GM12878 (cell line): ENCODE measurements around the gene IQCH. TPM values are rescaled to one million over a fixed set of nuclear protein-coding genes. Genes with fewer than 3 reads are reported as not detected.

Experiments used
- ASH2L ChIP-seq: fragments of 300-600, 200-600 bp; sonication (generic); IDR thresholded peaks from 2 replicates; pipeline ENCODE4 v1.6.1; 2017; ENCODE audit warnings: low read depth, mild to moderate bottlenecking, borderline replicate concordance
- BMI1 ChIP-seq: fragments of 450-650 bp; IDR thresholded peaks from 2 replicates; pipeline ENCODE4 v1.6.1; 2016; ENCODE audit warnings: mild to moderate bottlenecking, moderate library complexity, borderline replicate concordance
- EED ChIP-seq: sonication (generic); IDR thresholded peaks from 2 replicates; pipeline ENCODE4 v1.6.1; 2016; ENCODE audit warnings: antibody characterized with exemption, low read depth
- FOXK2 ChIP-seq: fragments of 450-650 bp; IDR thresholded peaks from 2 replicates; pipeline ENCODE4 v1.6.1; 2017; ENCODE audit warnings: mild to moderate bottlenecking, moderate library complexity
- FOXM1 ChIP-seq: IDR thresholded peaks from 2 replicates; pipeline ENCODE4 v1.6.1; 2012; ENCODE audit warnings: low read depth, mild to moderate bottlenecking, inconsistent platforms, low read length, moderate library complexity
- HDAC2 ChIP-seq: fragments of 200-600 bp; sonication (generic); IDR thresholded peaks from 2 replicates; pipeline ENCODE4 v1.6.1; 2017
- IRF3 ChIP-seq: fragments of 450-650 bp; IDR thresholded peaks from 2 replicates; pipeline ENCODE4 v1.6.1; 2014; ENCODE audit warnings: mild to moderate bottlenecking
- KDM1A ChIP-seq: fragments of 200-600 bp; sonication (generic); IDR thresholded peaks from 2 replicates; pipeline ENCODE4 v1.6.1; 2016; ENCODE audit warnings: borderline replicate concordance
- MXI1 ChIP-seq: fragments of 150-350 bp; IDR thresholded peaks from 2 replicates; pipeline ENCODE4 v1.6.1; 2011; ENCODE audit warnings: low read depth, mild to moderate bottlenecking, inconsistent platforms, low read length, improper control_type of control experiment
- NFXL1 ChIP-seq: fragments of 450-650 bp; IDR thresholded peaks from 2 replicates; pipeline ENCODE4 v1.6.1; 2017; ENCODE audit warnings: antibody characterized with exemption, mild to moderate bottlenecking, borderline replicate concordance
- NR2C1 ChIP-seq: fragments of 450-650 bp; IDR thresholded peaks from 2 replicates; pipeline ENCODE4 v1.6.1; 2017; ENCODE audit warnings: antibody characterized with exemption, mild to moderate bottlenecking, moderate library complexity
- PRDM15 ChIP-seq: fragments of 450-650 bp; formaldehyde crosslinking; IDR thresholded peaks from 2 replicates; pipeline ENCODE4 v1.4.0; 2020; ENCODE audit warnings: mild to moderate bottlenecking, moderate library complexity
- RAD51 ChIP-seq: fragments of 450-650 bp; IDR thresholded peaks from 2 replicates; pipeline ENCODE4 v1.6.1; 2016; ENCODE audit warnings: moderate library complexity, mild to moderate bottlenecking, inconsistent platforms
- SMAD5 ChIP-seq: IDR thresholded peaks from 2 replicates; pipeline ENCODE4 v1.6.1; 2016; ENCODE audit warnings: antibody characterized with exemption, low read depth
- SREBF1 ChIP-seq: IDR thresholded peaks from 2 replicates; pipeline ENCODE4 v1.6.1; 2012; ENCODE audit warnings: mild to moderate bottlenecking, low read length
- SREBF2 ChIP-seq: IDR thresholded peaks from 2 replicates; pipeline ENCODE4 v1.6.1; 2012; ENCODE audit warnings: mild to moderate bottlenecking, low read length
- STAT1 ChIP-seq: fragments of 450-650 bp; conservative IDR thresholded peaks from 2 replicates; pipeline ENCODE4 v1.6.1; 2014; ENCODE audit warnings: antibody characterized with exemption, mild to moderate bottlenecking
- polyA plus RNA-seq, 11 experiments: library from polyadenylated mRNA; depleted of rRNA in 4 of 11; unstranded in 6 of 11; stranded (reverse) in 5 of 11; fragments of >200 nt; fragmentation: Nextera tagmentation in 4 of 11; fragmentation: Illumina TruSeq in 1 of 11; extraction: Ambion mirVana in 4 of 11; extraction: Trizol in 1 of 11; gene quantifications; 1 replicate in 1 of 11; 2 replicates in 10 of 11; pipeline versions ENCODE4 v1.2.1 to v1.2.3, GENCODE V29; 2011 to 2016; ENCODE audit warnings: inconsistent platforms in 2 of 11, missing spikeins in 2 of 11, low read depth in 1 of 11
- total RNA-seq, 4 experiments: library from RNA; depleted of rRNA in 3 of 4; stranded (reverse); fragments of >200 nt in 3 of 4; fragmentation: Illumina TruSeq in 1 of 4; extraction: Trizol in 1 of 4; gene quantifications; 2 replicates each; pipeline versions ENCODE4 v1.2.1 to v1.2.3, GENCODE V29; 2013 to 2021
- TF ChIP-seq, protein P1 (sequence below): fragments of 450-650 bp; IDR thresholded peaks from 2 replicates; pipeline ENCODE4 v1.6.1; 2018; ENCODE audit warnings: borderline replicate concordance, mild to moderate bottlenecking; ENCODE audit not compliant: partially characterized antibody
- TF ChIP-seq, protein P2 (sequence below): fragments of 450-650 bp; IDR thresholded peaks from 2 replicates; pipeline ENCODE4 v1.6.1; 2017; ENCODE audit warnings: mild to moderate bottlenecking, moderate library complexity

IQCH gene
- total and polyA plus RNA-seq, 10 of the 15 experiments (the other 5 are each of a cell fraction or from before 2014, with no cell fraction given): 0.29 to 1.3 (median 0.99) TPM

- TF ChIP-seq, protein P1, sequence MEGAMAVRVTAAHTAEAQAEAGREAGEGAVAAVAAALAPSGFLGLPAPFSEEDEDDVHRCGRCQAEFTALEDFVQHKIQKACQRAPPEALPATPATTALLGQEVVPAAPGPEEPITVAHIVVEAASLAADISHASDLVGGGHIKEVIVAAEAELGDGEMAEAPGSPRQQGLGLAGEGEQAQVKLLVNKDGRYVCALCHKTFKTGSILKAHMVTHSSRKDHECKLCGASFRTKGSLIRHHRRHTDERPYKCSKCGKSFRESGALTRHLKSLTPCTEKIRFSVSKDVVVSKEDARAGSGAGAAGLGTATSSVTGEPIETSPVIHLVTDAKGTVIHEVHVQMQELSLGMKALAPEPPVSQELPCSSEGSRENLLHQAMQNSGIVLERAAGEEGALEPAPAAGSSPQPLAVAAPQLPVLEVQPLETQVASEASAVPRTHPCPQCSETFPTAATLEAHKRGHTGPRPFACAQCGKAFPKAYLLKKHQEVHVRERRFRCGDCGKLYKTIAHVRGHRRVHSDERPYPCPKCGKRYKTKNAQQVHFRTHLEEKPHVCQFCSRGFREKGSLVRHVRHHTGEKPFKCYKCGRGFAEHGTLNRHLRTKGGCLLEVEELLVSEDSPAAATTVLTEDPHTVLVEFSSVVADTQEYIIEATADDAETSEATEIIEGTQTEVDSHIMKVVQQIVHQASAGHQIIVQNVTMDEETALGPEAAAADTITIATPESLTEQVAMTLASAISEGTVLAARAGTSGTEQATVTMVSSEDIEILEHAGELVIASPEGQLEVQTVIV: no peak
- no peak for TF ChIP-seq KDM1A
- TF ChIP-seq HDAC2: no peak
- TF ChIP-seq FOXM1: no peak
- peak; percentile 71 for TF ChIP-seq RAD51
- peak; percentile 83 for TF ChIP-seq NR2C1
- TF ChIP-seq STAT1: no peak
- TF ChIP-seq SREBF1: no peak
- no peak; the same call in 1 of the 2 replicates for TF ChIP-seq EED
- TF ChIP-seq, protein P2, sequence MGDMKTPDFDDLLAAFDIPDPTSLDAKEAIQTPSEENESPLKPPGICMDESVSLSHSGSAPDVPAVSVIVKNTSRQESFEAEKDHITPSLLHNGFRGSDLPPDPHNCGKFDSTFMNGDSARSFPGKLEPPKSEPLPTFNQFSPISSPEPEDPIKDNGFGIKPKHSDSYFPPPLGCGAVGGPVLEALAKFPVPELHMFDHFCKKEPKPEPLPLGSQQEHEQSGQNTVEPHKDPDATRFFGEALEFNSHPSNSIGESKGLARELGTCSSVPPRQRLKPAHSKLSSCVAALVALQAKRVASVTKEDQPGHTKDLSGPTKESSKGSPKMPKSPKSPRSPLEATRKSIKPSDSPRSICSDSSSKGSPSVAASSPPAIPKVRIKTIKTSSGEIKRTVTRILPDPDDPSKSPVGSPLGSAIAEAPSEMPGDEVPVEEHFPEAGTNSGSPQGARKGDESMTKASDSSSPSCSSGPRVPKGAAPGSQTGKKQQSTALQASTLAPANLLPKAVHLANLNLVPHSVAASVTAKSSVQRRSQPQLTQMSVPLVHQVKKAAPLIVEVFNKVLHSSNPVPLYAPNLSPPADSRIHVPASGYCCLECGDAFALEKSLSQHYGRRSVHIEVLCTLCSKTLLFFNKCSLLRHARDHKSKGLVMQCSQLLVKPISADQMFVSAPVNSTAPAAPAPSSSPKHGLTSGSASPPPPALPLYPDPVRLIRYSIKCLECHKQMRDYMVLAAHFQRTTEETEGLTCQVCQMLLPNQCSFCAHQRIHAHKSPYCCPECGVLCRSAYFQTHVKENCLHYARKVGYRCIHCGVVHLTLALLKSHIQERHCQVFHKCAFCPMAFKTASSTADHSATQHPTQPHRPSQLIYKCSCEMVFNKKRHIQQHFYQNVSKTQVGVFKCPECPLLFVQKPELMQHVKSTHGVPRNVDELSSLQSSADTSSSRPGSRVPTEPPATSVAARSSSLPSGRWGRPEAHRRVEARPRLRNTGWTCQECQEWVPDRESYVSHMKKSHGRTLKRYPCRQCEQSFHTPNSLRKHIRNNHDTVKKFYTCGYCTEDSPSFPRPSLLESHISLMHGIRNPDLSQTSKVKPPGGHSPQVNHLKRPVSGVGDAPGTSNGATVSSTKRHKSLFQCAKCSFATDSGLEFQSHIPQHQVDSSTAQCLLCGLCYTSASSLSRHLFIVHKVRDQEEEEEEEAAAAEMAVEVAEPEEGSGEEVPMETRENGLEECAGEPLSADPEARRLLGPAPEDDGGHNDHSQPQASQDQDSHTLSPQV: 0 out of 2 replicates have a peak, but pooled peaks have one; percentile 41
- TF ChIP-seq FOXK2: no peak
- no peak for TF ChIP-seq PRDM15
- peak; percentile 65 for TF ChIP-seq MXI1
- peak; percentile 43; the same call in 1 of the 2 replicates for TF ChIP-seq SMAD5
- TF ChIP-seq BMI1: no peak
- 0 out of 2 replicates have a peak, but pooled peaks have one; percentile 8 for TF ChIP-seq SREBF2
- no peak for TF ChIP-seq IRF3
- TF ChIP-seq NFXL1: no peak
- TF ChIP-seq ASH2L: 0 out of 2 replicates have a peak, but pooled peaks have one; percentile 28
These were observed 266.6 kb downstream of the IQCH start, which contains the start of gene C15orf61 (continued) for GRCh38 chr15:67521029-67521782.
